Measurements from ENCODE around the gene ABCA6. TPM values are rescaled to one million over a fixed set of nuclear protein-coding genes. Genes with fewer than 3 reads are reported as not detected.

The ABCA6 gene
- total RNA-seq, 1 experiment from 2014 or later: not detected

GRCh38 chr17:69111794-69112193 lies 29.9 kb downstream of the ABCA6 start:
- intact Hi-C loops (cut with micrococcal nuclease): no loop called here
- ChIA-PET CTCF (no interaction called here), POLR2A (ENCODE audit: unreplicated experiment) (no interaction called here)
- H3K27ac ChIP-seq (ENCODE audit: low read length): no peak overlapping the region
- H3K4me1 ChIP-seq (ENCODE audit: insufficient read depth, low read length): no peaks in the 10 kb centered on the region
- H2AFZ ChIP-seq (ENCODE audit: low read length): no peak overlapping the region
- H3K79me2 ChIP-seq (ENCODE audit: low read length): no peaks in the 10 kb centered on the region
- no peak for TF ChIP-seq CTCF (conservative IDR thresholded peaks at IDR 0.05; ENCODE audit: low read depth, low read length)
- no peak for TF ChIP-seq EZH2phosphoT487 (IDR thresholded peaks at IDR 0.05; ENCODE audit: borderline replicate concordance, low read length)
- TF ChIP-seq EZH2 (IDR thresholded peaks at IDR 0.05; ENCODE audit: low read length, unreplicated experiment): no peak
- H3K9me3 ChIP-seq (ENCODE audit: low read length): no peaks in the 10 kb centered on the region
- no peaks in the 10 kb centered on the region for H4K20me1 ChIP-seq (ENCODE audit: low read length)
- H3K9ac ChIP-seq (ENCODE audit: low read length): no peak overlapping the region
- H3F3A ChIP-seq (ENCODE audit: low read length, unreplicated experiment): no peaks in the 10 kb centered on the region
- H3K4me3 ChIP-seq (ENCODE audit: low read length): no peak overlapping the region
- no TSS peak for BruUV-seq (replicated peaks)
- no peaks in the 10 kb centered on the region for H3K9me2 ChIP-seq (replicated peaks; ENCODE audit: low read length)
- ATAC-seq (no peak), DNase-seq (no peak)
- H3K27me3 ChIP-seq (ENCODE audit: low read length): no peaks in the 10 kb centered on the region
- no peak overlapping the region for H3K4me2 ChIP-seq (ENCODE audit: low read length)
- H3K36me3 ChIP-seq (ENCODE audit: low read depth, low read length): no peaks in the 10 kb centered on the region

GRCh38 chr17:69105907-69106730 lies 35.6 kb downstream of the ABCA6 start:
- H3K4me3 ChIP-seq (ENCODE audit: low read length): no peak overlapping the region
- no TSS peak for BruUV-seq (replicated peaks)
- ChIA-PET POLR2A (ENCODE audit: unreplicated experiment) (no interaction called here), CTCF (interaction anchor here (0.5 kb wide), 1 partner anchor 21 kb away, joined by 3 read pairs; no protein-coding TSS in a partner anchor)
- no peak overlapping the region for H3K4me2 ChIP-seq (ENCODE audit: low read length)
- no peak for ATAC-seq
- H3K9me2 ChIP-seq (replicated peaks; ENCODE audit: low read length): no peaks in the 10 kb centered on the region
- TF ChIP-seq CTCF (conservative IDR thresholded peaks at IDR 0.05; ENCODE audit: low read depth, low read length) (no peak), EZH2phosphoT487 (IDR thresholded peaks at IDR 0.05; ENCODE audit: borderline replicate concordance, low read length) (no peak), EZH2 (IDR thresholded peaks at IDR 0.05; ENCODE audit: low read length, unreplicated experiment) (no peak)
- no peak overlapping the region for H3K27ac ChIP-seq (ENCODE audit: low read length)
- H3K79me2 ChIP-seq (ENCODE audit: low read length): no peaks in the 10 kb centered on the region
- no peak overlapping the region for H2AFZ ChIP-seq (ENCODE audit: low read length)
- no peaks in the 10 kb centered on the region for H3K4me1 ChIP-seq (ENCODE audit: insufficient read depth, low read length)
- no peaks in the 10 kb centered on the region for H3K9me3 ChIP-seq (ENCODE audit: low read length)
- no peaks in the 10 kb centered on the region for H3K36me3 ChIP-seq (ENCODE audit: low read depth, low read length)
- H4K20me1 ChIP-seq (ENCODE audit: low read length): no peaks in the 10 kb centered on the region
- no peaks in the 10 kb centered on the region for H3F3A ChIP-seq (ENCODE audit: low read length, unreplicated experiment)
- H3K27me3 ChIP-seq (ENCODE audit: low read length): no peaks in the 10 kb centered on the region
- intact Hi-C loops (cut with micrococcal nuclease): no loop called here
- H3K9ac ChIP-seq (ENCODE audit: low read length): no peak overlapping the region
- no peak for DNase-seq

Data from PC-3 (cell line).